NT2/D1 (cell line): ENCODE data around the gene NEUROG1.

Experiments used
- YY1 ChIP-seq: IDR thresholded peaks from 2 replicates; pipeline ENCODE4 v1.6.1; 2011; ENCODE audit not compliant: insufficient read length, insufficient read depth
- ZNF274 ChIP-seq: IDR thresholded peaks from 2 replicates; pipeline ENCODE4 v1.6.1; 2011; ENCODE audit warnings: mild to moderate bottlenecking, low read depth, low read length

- no peak for TF ChIP-seq YY1
- no peak for TF ChIP-seq ZNF274
These were observed 31.9 kb upstream of the NEUROG1 start for GRCh38 chr5:135567661-135568060.
